GM19372 (cell line): ENCODE results near the gene NUP214.

Experiments
- ATAC-seq: cut with Tn5 transposase; IDR thresholded peaks from one replicate; pipeline ENCODE4 v1.9.1; 2021; ENCODE audit warnings: mild to moderate bottlenecking, low read depth, moderate library complexity; ENCODE audit not compliant: unreplicated experiment

NUP214 gene

DNA sequence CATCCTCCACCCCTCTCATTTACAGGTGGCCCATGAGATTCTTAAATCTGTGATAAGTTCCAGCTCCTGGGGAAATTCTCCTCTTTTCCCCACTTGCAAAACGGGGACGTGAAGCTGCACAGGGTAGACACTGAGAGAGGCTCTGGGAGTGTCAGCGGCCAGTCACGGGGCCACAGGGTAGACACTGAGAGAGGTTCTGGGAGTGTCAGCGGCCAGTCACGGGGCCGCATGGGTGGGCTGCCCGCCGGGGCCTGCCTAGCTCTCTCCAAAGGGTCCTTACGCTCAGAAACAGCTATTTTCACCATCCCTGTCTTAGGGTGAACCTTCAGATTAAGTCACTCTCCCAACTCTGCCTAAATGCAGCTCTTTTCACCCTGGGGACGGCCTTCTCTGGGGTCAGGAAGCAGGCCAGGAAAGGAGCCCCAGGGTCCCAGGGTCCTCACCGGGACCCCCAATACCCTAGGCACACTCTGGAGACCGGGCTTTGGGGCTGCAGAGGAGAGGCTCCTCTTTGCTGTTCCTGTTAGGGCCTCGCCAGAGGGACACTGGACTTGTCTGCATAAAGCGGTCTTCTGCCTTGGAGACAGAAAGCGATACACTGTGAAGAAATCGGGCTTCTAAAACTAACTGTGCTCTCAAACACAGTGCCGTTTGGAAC lies 149.4 kb downstream of the NUP214 start:
- no peak for ATAC-seq

DNA sequence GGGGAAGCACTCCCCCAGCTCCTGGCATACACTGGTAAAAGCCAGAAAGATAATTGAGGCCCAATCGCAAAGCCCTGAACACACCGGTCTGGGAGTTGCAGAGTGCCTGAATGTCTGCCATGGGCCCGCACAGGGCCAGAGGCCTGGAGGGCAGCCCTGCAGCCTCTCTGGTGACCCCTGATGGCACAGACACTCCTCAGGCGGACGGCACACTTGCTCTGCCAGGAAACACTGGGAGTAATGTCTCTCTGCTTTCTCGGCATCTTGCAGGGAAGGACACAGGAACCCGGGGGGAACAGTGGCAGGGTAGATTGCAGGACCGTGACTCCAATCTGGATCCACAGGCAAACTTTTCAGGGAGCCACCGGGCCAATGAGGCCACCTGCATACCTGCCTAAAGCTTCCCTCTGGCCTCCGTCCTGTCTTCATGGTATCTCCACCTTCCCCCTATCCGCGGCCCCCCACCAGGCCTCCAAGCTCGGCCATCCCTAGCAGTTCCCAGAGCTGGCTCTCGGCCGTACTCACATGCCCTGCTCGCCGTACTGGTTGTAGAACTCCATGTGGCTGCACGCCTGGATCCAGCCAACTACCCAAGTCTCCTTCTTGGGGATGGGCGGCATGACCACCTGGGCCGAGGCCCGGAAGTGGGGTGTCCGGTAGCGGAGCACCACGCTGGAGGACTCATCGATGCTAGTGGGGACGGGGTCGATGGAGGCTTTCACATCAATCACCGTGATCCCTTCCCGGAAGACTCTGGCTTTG lies 150.1 kb downstream of the NUP214 start:
- no peak for ATAC-seq

DNA sequence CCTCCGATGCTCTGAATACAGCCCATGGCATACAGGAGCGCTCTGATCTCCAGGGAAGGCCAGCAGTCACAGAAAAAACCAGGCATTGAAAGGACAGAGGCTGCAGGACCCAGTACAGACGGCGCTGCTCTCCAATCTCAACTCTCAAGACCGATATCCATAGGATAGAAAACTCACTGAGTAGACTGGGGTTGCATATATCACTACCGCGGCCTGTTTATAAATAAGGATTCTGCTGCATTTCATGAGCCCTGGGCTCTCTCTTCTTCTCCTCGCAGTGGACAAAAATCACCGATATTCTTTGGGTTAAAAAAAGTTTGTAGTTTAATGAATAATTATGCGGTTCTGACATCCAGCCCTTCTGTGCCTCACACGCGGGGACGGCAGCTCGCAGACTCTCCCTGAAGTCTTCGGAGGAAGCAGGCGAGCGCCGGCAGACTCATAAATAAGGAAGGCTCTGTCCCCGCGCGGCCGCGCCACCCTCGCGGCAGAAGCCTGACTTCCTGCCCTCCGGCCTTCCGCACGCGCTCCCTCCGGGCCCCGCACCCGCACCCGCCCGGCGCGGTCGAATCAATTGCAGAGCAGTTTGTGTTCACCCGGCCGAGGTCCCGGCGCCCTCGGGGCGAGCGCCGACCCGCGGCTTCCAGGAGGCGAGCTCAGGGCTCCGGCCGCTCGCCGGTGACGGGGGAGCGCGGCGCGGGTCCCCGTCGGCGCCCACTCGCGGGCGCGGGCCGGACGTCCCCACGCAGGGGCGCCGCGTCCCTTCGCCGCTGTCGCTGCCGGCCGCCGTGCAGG lies 150.9 kb downstream of the NUP214 start, which contains the start of gene FAM78A:
Gene FAM78A (minus strand): TSS at position 417 of the 795 bp plus-strand sequence. CDS start 331 bp downstream, at position 86.
- ATAC-seq: no peak

DNA sequence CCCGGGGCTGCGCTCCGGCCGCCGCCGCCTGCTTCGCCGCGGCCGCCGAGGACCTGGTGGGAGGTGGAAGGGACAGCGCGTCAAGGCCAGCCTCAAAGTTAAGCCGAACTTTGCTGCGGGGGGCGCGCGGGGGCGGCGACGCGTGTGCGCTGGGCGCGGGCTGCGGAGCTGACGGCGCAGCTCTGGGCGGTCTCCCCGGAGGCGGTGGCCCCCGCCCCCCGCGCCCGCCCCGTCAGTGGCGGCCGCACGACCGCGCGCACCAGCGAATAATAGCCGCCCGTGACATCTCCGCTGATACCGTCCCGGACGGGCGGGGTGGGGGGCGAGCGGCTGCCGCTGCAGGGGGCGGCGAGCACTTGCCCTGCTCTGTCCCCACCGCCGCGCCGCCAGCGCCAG lies 151.5 kb downstream of the NUP214 start:
- ATAC-seq: no peak

DNA sequence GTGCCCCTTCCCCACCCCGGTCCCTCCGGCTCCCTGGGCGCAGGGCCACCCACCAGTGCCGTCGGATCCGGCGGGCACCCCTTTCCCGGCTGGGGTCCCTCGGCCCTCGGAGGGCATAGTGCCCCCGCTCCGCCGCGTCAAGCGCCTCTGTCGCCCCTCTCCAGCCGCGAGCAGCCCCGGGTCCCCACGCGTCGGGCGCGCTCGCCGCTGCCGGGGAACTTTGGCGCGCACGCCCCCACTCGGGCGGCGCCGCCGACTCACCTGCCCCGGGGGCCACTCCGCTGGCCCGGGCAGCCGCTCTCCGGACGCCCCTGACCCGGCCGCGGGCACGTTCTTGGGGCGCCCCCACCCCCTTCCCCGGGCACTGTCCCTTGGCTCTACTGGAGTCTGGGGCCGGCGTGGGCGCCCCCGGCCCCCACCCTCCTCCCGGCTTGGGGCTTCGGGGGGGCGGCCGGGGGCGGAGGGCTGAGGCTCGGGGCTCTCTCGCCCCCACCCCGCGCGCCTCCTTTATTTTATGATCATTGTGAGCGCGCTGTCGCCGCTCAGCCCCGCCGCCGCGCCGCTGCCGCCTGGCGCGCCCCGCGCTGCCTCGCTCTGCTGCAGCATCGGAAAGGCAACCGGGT lies 152.0 kb downstream of the NUP214 start:
- no peak for ATAC-seq

DNA sequence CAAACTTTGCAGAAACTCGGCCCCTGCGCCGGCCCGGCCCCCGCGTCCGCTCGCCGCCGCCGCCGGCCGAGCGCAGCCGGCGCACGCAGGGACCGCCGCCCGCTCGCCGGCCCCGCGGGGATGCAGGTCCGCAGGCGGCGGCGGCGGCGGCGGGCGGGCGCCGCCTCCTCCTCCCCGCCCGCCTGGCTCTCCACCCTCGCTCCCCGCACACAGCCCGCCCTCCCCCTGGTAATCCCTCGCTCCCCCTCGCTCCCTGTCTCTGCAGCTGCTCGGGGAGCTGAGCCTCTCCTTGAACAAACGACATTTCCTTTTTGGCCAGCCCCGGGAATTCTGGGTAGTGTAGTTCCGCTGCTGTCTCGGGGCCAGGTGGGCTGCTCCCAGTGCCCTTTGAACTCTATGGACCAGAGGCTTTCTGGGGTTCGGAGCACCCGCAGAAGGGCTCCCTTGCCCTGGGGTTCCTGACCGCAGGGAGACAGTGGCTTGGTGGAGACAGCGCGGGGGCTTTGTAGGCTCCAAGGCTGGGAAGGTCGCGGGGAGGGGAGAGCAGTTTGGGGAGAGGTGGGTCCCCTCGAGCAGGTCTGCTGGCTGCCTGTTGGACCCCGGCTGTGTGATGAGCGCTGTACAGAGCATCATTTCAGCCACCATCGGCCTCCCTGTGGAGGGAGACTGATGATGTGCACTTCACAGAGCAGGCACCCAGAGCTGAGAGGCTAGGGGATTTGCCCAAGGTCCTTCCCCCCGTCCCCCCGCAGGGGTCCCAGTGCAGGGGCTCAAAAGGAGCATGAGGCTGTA lies 152.7 kb downstream of the NUP214 start:
- ATAC-seq: no peak

DNA sequence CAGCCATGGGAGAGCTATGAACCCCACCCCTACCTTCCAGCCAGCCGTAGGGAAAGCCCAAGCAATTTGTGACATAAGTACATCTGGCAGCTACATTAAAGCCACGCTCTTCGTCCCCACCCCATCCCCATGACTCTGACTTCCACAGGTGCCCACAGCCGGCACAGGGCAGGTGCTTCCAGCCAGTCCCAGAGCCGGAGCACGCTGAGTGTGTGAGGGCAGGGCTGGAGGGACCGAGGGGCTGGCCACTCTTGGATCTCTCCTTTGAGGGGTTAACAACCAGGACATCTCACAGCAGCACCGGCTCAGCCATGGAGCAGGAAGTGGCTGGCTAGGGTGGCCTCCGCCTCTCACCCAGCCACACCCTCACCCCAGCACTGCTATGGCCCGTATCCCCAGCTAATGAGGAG lies 153.3 kb downstream of the NUP214 start:
- ATAC-seq: no peak

DNA sequence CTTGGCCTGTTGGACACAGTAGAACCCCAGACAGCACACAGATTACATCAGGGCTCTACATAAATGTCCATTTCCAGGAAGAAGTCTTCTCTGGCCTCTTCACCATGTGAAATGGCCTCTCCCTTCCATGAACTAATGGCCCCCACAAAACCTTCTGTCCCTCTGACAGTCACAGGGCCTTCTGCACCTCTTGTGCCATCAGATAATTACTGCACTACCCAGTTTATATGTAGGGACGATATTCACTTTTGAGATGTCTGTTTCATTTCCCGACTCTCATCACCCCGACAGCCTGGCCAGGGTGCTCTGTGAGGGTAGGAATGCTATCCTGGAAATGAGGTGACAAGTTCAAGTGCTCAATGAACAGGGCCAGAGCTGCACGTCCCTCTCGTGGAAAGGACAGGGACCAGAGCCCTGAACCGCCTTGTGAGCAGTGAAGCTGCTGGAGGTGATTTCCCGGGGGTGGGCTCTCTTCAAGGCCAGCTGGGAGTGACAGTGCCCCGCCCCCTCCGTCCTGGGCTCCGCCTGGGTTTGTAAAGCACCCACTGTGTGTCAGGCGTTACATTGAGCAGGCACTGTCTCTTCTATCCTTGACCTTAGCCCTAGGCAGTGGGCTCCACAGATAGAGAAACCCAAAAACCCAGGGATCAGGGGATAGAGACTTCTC lies 153.9 kb downstream of the NUP214 start:
- ATAC-seq: no peak

DNA sequence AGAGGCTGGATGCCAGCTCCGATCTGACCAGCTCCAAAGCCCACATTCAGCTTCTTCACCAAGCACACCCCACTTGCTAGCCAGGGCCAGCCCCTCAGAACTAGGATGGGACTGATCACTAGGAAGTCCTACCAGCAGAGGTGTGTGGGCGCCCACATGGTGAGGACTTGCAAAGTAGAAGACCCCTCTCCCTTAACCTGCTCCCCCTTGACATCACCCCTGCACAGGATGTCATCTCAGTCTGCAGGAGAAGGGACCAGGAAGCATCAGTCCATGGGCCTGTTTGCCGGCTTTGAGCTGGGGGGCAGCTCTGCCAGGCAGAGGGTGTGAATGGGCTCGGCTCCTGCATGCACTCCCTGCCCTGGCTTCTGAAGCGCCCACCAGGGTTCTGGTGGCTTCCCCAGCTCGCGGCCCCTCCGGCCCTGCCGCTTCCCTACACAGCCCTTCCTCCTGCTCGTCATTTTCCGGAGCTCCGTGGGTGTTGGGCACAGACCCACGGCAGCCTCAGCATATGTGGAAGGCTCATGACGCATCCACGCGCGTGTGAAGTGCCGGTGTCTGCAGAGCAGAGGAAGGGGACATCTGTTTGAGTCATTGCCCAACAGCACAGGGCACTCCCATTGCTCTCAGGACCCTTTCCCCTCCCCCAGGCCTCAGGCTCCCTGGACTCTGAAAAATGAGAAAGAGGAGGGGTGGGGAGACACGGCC lies 154.6 kb downstream of the NUP214 start:
- ATAC-seq: no peak

DNA sequence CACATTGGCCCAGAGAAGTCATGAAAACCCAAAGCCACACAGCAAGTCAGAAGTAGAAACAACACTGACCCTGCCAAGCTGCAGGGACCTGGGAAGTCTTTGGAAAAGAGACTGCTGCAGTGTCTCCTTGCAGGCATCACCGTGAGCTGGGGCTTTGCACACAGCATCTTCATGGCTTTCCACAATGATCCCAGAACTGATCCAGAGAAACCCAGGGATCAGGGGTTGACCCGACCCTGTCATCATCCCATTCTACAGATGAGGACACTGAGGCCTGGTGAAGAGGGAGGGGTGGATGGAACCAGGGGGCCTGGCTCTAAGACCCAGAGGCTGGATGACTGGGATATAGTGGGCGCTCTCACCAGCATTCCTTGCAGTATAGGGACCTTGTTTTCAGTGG lies 155.3 kb downstream of the NUP214 start:
- no peak for ATAC-seq

DNA sequence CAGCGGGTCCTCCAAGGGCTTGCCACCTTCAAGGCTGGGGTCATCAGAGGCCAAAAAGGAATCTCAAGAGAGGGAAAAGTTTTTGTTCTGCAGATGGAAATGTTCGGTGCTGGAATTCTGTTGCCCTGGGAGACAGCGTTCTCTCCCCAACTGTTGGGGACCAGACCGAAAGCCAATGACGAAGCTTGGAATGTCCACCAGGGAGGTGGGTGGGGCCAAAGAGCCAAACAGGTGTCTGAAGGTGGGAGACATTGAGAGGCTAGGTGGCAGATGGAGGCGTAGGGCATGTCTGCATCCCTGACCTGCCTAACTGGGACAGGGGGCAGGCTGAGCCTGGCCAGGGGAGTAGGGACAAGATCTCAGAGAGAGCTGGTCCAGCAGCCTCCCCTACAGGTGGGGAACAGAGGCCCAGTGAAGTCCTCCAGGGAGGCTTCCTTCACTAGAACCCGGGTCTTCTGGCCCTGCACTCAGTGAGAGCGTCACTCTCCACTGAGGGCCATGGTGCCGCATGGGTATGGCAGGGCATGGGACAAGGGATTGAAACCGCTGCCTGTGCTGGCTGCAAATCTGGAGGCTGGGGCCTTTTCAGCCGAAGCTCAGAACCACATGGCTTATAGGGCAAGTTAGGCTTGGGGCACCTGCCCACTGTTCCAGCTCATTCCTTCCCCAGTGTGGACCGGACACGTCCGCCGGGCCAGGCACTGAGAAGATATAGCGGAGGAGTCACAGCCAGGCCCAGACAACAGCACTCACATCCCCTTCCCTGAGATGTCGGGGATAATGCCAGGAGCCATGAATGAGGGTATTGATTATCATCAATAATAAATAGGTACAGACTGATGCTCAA lies 156.0 kb downstream of the NUP214 start:
- no peak for ATAC-seq

DNA sequence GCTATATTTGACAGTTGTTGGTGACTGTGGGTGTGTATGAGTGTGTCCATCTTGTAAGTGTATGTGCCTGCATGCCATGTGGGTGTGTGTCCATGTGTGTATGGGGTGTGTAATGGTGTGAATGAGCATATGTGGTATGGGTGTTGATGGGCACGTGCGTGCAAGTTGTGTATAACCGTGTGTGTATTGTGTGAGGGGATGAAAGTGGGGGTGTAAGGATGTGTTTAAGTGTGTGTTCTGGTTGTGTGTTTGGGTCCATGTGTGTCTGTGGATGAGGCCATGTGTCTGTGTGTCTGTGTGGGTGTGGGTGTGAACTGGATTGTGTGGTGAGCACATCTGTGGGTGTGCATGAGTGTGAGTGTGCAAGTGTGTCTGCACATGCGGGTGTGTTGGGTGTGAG lies 156.8 kb downstream of the NUP214 start:
- ATAC-seq: no peak

DNA sequence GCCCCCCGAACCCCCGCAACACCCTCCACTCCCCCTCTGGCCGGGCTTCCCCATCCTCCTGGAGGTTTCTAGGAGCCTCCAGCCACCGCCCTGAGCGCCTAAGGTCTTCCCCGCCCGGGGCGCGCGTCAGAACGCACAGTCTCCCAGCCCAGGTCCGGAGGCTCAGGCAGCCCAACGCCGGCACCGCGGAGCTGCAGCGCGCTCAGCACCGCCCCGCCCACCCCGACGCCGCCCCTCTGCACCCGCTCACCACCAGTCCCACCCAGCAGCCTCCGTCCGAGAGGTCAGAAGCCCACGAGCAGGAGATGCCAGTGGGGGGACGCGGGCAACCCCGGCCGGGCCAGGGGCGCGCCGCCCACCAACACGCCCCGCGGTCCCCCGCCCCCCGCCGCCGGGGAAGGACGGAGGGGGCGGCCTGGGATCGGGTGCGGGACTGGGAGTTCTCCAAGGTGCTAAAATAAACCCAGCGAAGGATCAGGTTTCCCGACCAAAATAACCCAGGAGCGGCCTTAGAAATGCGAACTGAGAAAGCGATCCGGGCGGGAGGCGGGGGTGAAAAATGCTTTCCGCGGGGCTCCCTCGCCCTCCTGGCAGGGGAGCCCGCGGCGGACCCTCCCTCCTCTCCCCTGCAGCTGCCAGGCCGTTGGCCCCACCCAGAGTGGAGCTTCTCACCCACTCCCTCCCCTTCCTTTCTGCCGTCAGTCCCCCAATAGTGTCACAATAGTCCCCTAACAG lies 157.5 kb downstream of the NUP214 start:
- no peak for ATAC-seq
